ELF-1 (cell line): ENCODE results near the gene ATXN1.
"Not testable (repeated sequence)": the region's sequence is repeated elsewhere in the genome, so short reads cannot be mapped to it uniquely, and the experiment has no call there.

Experiments used
- DNase-seq: peaks from one replicate; pipeline ENCODE4 v3.0.0-alpha.2; 2016; ENCODE audit warnings: low read depth, low spot score

Gene ATXN1

DNA sequence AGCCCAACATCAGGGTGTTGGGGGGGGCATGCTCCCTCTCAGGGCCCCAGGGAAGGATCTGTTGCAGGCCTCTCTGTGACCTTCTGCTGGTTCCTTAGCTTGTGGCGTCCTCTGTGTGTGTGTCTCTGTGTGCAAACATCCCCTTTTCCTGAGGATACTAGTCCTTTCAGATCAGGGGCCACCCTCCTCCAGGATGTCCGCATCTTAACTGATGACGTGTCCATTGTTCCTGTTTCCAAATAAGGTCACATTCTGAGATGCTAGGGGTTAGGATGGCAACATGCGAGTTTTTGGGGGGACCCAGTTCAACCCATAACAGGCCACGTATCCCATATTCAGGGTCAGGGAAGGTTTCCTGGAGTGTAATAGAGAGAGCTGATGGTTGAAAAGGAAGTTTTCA is 482.0 kb downstream of the ATXN1 start:
- DNase-seq: no peak

DNA sequence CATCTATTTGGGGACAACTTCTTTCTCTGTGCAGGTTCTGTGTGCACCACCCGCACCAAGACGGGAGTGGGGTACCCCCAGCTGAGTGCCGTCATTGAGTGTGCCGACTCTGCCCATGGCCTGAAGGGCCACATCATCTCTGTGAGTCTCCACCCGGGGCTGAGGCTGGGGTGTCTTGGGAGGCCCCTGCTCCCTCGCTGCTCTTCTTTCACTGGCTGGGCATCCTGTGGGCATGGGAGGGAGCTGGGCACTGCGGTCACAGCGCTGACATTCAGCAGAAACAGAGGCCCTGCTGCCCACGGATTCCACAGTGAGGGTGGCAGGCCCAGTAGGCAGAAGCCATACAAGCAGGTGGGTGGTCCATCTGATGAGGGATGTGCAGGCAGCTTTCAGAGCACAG is 482.5 kb downstream of the ATXN1 start:
- no peak for DNase-seq

GRCh38 chr6:16278048-16278724 is 483.1 kb downstream of the ATXN1 start:
- DNase-seq: no peak

DNA sequence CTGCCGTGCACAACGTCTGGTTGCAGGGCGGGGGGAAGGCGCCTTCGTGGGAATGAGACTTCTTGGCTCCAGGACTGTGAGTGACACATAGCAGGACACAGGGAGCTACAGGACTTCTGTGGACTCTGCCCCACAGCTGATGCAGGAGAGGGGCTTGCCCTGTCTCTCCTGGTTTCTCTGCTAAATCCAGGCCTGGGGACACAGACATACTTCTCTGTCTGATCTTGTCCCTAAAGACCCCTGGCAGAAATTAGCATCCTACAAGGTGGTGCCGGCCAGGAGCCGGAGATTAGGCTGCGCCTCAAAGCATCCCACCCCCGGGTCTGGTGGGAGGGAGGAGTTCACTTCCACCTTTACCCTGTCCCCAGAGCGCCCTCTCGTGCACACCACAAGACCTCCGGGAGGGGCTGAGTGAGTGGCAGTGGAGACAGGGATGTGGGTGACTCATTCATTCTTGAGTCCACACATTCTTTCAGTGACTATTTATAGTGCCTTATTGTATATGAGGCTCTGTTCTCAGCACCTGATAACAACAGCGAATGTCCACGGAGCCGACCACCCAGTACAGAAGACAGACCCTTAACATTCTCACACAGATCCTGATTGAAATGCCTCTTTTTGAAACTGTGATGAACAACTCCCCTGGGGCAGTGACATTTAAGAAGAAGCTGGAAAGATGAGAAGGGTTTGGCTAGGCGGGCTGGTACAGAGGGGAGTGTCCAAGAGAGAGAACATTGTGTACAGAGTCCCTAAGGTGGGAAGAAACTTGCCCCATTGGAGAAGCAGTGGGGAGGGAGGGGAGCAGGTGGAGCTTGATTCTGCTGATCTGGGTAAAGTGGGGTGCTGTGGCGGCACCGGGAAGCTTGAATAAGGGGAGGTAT is 483.9 kb downstream of the ATXN1 start:
- DNase-seq: peak; percentile 92

DNA sequence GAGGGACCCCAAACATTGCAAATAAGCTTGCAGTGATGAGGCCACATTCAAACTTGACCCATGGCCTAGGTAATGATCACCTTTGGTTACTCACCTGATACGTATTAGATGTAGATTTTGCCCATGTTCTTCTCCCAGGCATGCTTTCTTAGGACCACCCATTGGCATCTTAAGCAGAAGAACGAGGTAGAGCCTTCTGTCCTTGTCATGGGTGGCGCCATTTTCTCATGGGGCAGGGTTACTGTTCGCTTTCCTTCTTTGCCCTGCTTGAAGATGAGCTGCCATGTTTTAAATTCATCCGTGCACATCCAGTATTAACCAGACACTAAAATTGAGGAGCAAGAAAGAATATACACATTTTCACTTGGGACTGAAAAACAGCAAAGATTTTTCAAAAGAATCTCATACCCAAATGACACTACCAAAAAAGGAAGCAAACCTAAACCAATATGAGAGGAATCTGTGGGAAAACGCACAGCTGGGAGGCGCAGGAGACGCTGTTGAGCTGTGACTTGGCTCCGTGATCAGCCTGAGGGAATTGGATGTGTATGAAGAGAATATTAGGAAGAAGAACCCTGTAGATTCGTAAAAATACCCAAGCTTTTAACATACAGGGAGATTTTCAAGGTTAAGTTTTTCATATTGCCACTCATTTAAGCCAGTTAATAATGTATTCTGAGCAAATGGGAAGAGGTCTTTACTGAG is 486.2 kb downstream of the ATXN1 start:
- no peak for DNase-seq

DNA sequence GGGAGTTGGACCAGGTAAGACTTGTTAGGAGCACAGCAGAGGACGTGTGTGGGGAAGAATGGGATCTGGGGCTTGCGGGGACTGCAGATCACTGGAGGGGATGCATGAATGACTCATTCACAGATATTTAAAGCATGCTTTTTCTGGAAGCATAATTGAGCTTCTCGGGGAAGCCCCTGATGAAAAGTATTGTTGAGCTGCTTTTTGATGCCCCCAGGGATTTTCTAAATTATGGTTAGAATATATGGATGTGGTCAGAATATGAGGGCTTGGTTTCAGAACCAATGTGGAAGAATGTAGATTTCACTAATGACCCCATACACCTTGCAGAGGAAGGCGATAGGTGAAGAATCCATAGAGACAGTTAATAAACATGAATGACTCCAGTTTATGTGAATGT is 486.8 kb downstream of the ATXN1 start:
- DNase-seq: no peak

DNA sequence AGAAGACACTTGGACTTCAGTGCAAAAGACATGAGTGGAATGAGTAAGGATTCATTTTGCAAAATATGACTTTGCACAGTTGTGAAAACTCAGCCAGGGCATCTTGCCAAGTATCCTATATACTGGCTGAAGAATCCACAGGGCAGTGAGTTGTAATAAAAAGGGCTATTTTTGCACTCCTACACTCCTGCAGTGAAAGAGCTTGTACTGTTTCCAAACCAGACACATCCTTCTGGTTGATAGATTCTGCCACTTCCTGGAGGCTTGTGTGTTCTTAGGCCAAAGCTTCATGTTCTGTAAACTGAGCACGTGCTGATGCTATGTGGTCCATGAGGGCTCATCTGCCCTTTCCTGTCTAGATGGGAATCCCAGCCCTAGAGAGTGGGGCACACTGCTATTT is 488.0 kb downstream of the ATXN1 start:
- DNase-seq: no peak

GRCh38 chr6:16272201-16272600 is 489.1 kb downstream of the ATXN1 start:
- no peak for DNase-seq

DNA sequence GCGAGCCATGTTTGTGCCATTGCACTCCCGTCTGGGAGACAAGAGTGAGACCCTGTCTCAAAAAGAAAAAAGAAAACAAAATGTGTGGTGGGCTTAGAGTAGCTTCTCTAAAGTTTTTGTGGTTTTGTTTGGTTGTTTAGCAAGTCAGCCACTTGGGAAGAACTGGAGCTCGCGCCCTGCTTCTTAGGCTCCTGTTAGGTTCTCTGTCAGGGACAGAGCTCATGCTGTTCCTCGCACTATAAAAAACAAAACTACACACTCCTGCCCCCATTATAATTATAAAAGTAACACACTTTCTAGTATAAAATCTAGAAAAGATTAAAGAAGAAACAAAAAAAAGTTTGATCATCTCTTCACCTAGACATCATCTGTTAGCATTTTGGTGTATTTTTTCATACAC is 489.8 kb downstream of the ATXN1 start:
- no peak for DNase-seq

GRCh38 chr6:16270178-16270794 is 491.0 kb downstream of the ATXN1 start:
- DNase-seq: no peak

DNA sequence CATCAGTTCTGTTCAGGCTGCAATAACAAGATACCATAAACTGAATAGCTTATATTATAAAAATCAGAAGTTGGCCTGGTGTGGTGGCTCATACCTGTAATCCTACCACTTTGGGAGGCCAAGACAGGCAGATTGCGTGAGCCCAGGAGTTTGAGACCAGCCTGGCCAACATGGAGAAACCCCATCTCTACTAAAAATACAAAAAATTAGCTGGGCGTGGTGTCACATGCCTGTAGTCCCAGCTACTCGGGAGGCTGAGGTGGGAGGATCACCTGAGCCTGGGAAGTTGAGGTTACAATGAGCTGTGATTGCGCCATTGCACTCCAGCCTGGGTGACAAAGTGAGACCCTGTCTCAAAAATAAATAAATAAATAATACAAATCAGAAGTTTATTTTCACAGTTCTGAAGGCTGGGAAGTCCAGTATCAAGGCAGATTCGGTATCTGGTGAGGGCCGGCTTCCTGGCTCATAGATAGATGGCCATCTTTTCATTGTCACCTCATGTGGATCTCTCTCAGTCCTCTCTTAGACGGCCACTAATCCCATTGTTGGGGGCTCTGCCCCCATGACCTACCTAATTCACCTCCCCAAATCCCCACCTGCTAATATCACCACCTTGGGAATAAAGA is 491.7 kb downstream of the ATXN1 start:
- DNase-seq: not testable (repeated sequence)

DNA sequence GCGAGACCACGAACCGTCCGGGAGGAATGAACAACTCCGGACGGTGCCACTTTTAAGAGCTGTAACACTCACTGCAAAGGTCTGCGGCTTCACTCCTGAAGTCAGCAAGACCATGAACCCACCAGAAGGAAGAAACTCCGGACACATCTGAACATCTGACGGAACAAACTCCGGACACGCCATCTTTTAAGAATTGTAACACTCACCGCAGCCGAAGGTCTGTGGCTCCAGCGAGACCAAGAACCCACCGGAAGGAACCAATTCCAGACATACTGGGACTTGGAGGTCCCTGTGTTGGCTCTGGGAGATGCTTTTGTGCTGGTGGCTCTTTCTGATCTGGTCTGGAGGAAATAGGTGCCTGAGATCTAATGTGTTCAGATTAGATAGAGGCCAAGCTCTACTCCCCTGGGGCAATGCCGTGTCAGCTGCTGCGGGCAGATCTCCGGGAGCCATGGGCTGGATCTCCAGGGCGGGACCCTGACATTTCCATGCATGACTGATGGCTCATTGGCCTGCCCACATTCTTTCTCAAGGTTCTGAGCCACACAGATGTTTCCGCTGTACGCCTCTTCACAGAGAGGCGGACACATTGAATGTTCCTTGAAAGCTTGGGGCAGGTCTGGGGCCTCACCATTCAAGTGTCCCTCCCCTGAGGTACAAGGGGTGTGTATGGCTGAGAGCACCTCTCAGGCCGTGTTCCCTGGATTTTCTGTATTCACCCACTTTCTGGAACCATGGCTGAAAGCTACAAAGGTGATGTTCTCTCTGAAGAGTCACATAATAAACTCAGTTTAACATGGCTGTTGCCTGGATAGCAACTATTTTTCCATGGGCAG is 493.6 kb downstream of the ATXN1 start:
- DNase-seq: peak; percentile 25

DNA sequence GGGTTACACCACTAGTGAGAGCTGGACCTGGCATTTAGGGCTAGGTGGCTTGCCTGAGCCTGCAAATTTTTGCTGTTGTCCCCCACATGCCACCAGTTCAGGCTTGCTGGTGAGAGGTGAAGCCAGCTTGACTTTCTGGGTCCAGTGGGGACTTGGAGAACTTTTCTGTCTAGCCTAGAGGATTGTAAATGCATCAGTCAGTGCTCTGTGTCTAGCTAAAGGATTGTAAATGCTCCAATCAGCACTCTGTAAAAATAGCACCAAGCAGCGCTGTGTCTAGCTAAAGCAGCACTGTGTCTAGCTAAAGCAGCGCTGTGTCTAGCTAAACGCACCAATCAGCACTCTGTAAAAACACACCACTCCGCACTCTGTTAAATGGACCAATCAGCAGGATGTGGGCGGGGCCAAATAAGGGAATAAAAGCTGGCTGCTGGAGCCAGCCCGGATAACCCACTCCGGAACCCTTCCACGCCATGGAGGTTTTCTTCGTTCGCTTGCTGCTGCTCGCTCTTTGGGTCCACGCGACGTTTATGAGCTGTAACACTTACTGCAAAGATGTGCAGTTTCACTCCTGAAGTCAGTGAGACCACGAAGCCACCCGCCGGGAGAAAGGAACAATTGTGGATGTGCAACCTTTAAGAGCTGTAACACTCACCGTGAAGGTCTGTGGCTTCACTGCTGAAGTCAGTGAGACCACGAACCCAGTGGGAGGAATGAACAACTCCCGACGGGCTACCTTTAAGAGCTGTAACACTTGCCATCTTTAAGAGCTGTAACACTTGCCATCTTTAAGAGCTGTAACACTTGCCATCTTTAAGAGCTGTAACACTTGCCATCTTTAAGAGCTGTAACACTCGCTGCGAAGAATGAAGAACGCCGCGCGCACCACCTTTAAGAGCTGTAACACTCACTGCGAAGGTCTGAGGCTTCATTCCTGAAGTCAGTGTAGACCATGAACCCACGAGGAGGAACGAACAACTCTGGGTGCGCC is 495.6 kb downstream of the ATXN1 start:
- no peak for DNase-seq

DNA sequence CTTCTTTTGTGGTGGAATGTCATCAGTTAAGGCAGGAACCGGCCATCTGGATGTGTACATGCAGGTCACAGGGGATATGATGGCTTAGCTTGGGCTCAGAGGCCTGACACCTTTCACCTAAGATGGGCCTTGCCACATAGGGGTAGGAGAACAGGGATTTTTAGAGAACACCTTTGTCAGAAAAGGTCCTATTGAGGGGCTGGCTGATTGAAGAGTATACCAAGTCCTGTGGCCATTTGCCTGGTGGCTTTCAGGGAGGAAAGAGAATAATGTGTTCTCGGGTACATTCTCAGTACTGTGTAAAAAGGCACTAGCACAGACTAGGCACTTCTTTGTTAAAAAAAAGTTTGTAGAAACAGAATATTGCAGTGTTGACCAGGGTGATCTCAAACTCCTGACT is 496.5 kb downstream of the ATXN1 start:
- no peak for DNase-seq

- not testable (repeated sequence) for DNase-seq
These were observed 497.7 kb downstream of the ATXN1 start for GRCh38 chr6:16263464-16264099.

DNA sequence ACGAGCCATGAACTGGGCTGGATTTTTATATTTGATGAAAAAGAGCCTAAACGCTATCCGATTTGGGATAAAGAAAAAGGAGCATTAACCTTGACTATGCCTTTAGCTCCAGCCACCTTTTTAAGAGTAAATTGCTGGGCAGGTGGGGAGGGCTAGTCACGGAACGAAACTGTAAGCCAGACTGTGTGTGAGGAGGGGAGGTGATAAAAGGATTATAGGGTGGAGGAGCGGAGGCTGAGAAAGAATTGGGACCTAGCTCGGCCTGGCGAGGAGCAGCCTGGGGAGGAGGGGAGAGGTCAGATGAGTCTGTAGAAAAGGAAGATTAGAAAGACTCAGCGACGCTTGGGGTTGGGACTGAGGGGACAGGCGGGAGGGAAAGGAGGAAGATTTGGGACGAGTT is 498.5 kb downstream of the ATXN1 start:
- not testable (repeated sequence) for DNase-seq

DNA sequence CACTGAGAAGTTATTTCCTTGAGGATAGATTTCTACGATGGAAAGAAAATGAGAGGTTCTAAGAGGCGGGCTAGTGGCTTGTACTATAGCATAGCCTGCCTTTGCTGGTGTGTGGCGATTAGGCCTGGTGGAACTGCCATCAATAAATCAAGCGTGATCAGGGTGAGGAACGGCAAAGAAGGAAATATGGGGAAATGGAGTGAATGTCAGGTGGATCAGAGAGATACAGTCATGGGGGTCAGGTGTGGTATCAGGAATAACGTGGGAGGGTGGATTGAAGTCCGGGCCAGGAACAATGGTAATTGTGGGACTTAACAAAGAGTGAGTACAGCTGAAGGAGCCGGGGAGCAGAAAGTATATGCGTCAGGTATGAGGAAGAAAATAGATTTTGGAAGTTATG is 500.7 kb downstream of the ATXN1 start:
- not testable (repeated sequence) for DNase-seq

DNA sequence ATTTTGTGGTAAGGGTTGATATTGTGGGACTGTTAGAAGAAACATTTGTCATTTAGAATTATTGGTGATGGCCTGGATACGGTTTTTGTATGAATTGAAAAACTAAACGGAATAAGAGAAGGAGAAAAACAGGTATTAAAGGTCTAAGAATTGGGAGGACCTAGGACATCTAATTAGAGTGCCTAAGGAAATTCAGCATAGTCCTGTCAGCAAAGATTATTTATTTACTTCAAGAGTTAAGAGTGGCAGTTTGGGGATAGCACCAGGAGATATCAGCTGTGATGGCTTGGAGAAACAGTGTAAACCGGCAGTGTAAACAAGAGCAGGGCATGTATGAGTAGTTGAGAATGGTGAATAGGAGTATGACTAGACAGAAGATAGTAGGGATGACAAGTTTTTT is 501.7 kb downstream of the ATXN1 start:
- not testable (repeated sequence) for DNase-seq

DNA sequence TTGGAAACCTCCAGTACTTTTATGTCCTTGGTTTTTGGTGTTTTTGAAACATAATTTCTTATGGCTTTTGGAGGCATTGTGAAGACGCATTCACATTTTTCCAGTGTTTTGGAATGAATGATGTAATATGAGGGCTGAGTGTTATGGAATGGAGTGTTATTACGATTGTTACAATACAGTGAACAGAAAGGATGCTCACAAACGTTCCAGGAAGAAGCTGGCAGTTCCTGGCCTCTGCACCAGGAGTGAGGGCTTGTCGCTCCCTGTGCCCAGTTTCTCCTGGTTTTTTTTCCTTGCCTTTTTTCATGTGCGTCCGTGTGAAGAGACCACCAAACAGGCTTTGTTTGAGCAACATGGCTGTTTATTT is 502.6 kb downstream of the ATXN1 start:
- DNase-seq: no peak
